Endothelial cell of umbilical vein (primary cell): ENCODE results near the gene CFAP97D1. TPM values are rescaled to one million over a fixed set of nuclear protein-coding genes. Genes with fewer than 3 reads are reported as not detected.

Experiments
- BruUV-seq: library from RNA; stranded (reverse); fragments of 400-500 nt; replicated peaks from 2 replicates; lab custom pipeline; 2021; lab: Mats Ljungman, UMichigan
- CTCF ChIA-PET: fragments of 300-600, 350-600 bp; sonication (Branson Sonifier 250); formaldehyde crosslinking; loops from one replicate; lab custom pipeline; 2021; ENCODE audit warnings: antibody characterized with exemption, inconsistent platforms; lab: Charles Lee
- POLR2A ChIA-PET: fragments of 300-600, 350-600 bp; sonication (Branson Sonifier 250); formaldehyde crosslinking; loops from one replicate; lab custom pipeline; 2021; ENCODE audit warnings: antibody characterized with exemption, inconsistent platforms; lab: Charles Lee
- DNase-seq: peaks from one replicate; pipeline ENCODE4 v3.0.0-alpha.2; 2011; ENCODE audit warnings: low read depth, low spot score
- FAIRE-seq: peaks from 2 replicates; lab custom pipeline; 2011; peaks lifted over from hg19 to GRCh38; lab: Jason Lieb, UNC
- H2AFZ ChIP-seq: 2 replicates; pipeline ENCODE4 v1.6.0; 2012; ENCODE audit warnings: low read depth, low read length, control low read depth, inconsistent platforms
- H3K27ac ChIP-seq: 2 replicates; pipeline ENCODE4 v1.5.1; 2011; ENCODE audit warnings: low read depth, mild to moderate bottlenecking, control low read depth, low read length, moderate library complexity; ENCODE audit not compliant: insufficient read depth
- H3K27me3 ChIP-seq, 2 experiments: 2 replicates each; pipeline versions ENCODE4 v1.6.0 to v1.6.1; 2011; ENCODE audit warnings: low read length in 2 of 2, mixed read lengths in 1 of 2; ENCODE audit not compliant: control insufficient read depth in 2 of 2, insufficient read depth in 2 of 2
- H3K36me3 ChIP-seq, 2 experiments: 2 replicates in 1 of 2; 3 replicates in 1 of 2; pipeline ENCODE4 v1.5.1; 2011; ENCODE audit warnings: low read length in 2 of 2, mild to moderate bottlenecking in 1 of 2, moderate library complexity in 1 of 2; ENCODE audit not compliant: control insufficient read depth in 2 of 2, insufficient read depth in 2 of 2; ENCODE audit errors: extremely low read depth in 1 of 2
- H3K4me1 ChIP-seq: 3 replicates; pipeline ENCODE4 v1.5.1; 2011; ENCODE audit warnings: mild to moderate bottlenecking, low read length; ENCODE audit not compliant: control insufficient read depth, insufficient read depth; ENCODE audit errors: extremely low read depth
- H3K4me2 ChIP-seq: 2 replicates; pipeline ENCODE4 v1.6.1; 2011; ENCODE audit warnings: low read length, control low read depth, mixed read lengths; ENCODE audit not compliant: insufficient read depth
- H3K4me3 ChIP-seq, 3 experiments: fragments of 200-600 bp in 1 of 3; sonication (generic), shearing (Covaris generic) in 1 of 3; replicated peaks in 1 of 3; 2 replicates each; pipeline ENCODE4 v1.5.1; 2011 to 2016; ENCODE audit warnings: control low read depth in 3 of 3, low read length in 3 of 3, mild to moderate bottlenecking in 2 of 3, inconsistent platforms in 1 of 3, low read depth in 1 of 3, moderate library complexity in 1 of 3; ENCODE audit not compliant: insufficient read depth in 1 of 3
- H3K79me2 ChIP-seq: 2 replicates; pipeline ENCODE4 v1.6.0; 2012; ENCODE audit warnings: low read length, inconsistent platforms; ENCODE audit not compliant: control insufficient read depth, insufficient read depth
- H3K9ac ChIP-seq: replicated peaks from 2 replicates; pipeline ENCODE3; 2011; ENCODE audit warnings: low read length, control low read depth; ENCODE audit not compliant: insufficient read depth; ENCODE audit errors: extremely low read depth
- H3K9me1 ChIP-seq: replicated peaks from 3 replicates; pipeline ENCODE4 v1.6.0; 2011; ENCODE audit warnings: mild to moderate bottlenecking, low read length; ENCODE audit not compliant: control insufficient read depth, insufficient read depth; ENCODE audit errors: extremely low read depth
- H3K9me3 ChIP-seq: replicated peaks from 2 replicates; pipeline ENCODE4 v1.5.1; 2012; ENCODE audit warnings: low read length, inconsistent platforms; ENCODE audit not compliant: control insufficient read depth, insufficient read depth
- H4K20me1 ChIP-seq: replicated peaks from 2 replicates; pipeline ENCODE3; 2011; ENCODE audit warnings: mild to moderate bottlenecking, low read length; ENCODE audit not compliant: control insufficient read depth, insufficient read depth; ENCODE audit errors: extremely low read depth
- CTCF ChIP-seq, 2 donors: IDR thresholded peaks; 1 replicate in 1 of 2; 2 replicates in 1 of 2; pipeline ENCODE4 v1.5.1; 2011; ENCODE audit warnings: low read length in 2 of 2, mild to moderate bottlenecking in 2 of 2, moderate library complexity in 2 of 2, control low read depth in 1 of 2, inconsistent platforms in 1 of 2, low read depth in 1 of 2; ENCODE audit not compliant: insufficient read depth in 1 of 2; ENCODE audit errors: extremely low read depth in 1 of 2
- EZH2 ChIP-seq: IDR thresholded peaks from 2 replicates; pipeline ENCODE4 v1.6.1; 2012; ENCODE audit warnings: borderline replicate concordance, low read depth, mild to moderate bottlenecking, moderate library complexity, low read length, inconsistent platforms; ENCODE audit not compliant: severe bottlenecking
- FOS ChIP-seq: IDR thresholded peaks from 2 replicates; pipeline ENCODE4 v1.6.1; 2011; ENCODE audit warnings: mild to moderate bottlenecking, low read length, moderate library complexity, borderline replicate concordance; ENCODE audit not compliant: insufficient read depth
- GATA2 ChIP-seq: IDR thresholded peaks from 2 replicates; pipeline ENCODE4 v1.7.0; 2011; ENCODE audit warnings: low read depth, mild to moderate bottlenecking, moderate library complexity, mixed read lengths, low read length; ENCODE audit not compliant: insufficient read length, insufficient read depth
- JUN ChIP-seq: IDR thresholded peaks from 2 replicates; pipeline ENCODE4 v1.6.1; 2011; ENCODE audit warnings: borderline replicate concordance, low read depth; ENCODE audit not compliant: insufficient read length, insufficient read depth
- MYC ChIP-seq: IDR thresholded peaks from one replicate; pipeline ENCODE4 v1.6.1; 2011; ENCODE audit warnings: mild to moderate bottlenecking, low read depth, low read length
- POLR2A ChIP-seq: IDR thresholded peaks from 2 replicates; pipeline ENCODE4 v1.6.1; 2012; ENCODE audit warnings: low read depth, mild to moderate bottlenecking, control low read depth, low read length
- POLR2AphosphoS5 ChIP-seq: IDR thresholded peaks from 2 replicates; pipeline ENCODE4 v1.6.1; 2012; ENCODE audit warnings: low read depth, mild to moderate bottlenecking, control low read depth, low read length, moderate library complexity; ENCODE audit not compliant: insufficient read depth
- dilution Hi-C: fragments of 300-500 bp; cut with MboI; formaldehyde crosslinking; loops from one replicate; pipeline ENCODE4 v1.15.0; 2019; ENCODE audit warnings: low sequenced_read_pairs; ENCODE audit not compliant: extremely low pct_ligation_motif_present
- intact Hi-C: fragments of 100-400 bp; cut with micrococcal nuclease; formaldehyde crosslinking; loops from one replicate; pipeline ENCODE4 v1.10.0; 2022
- polyA plus RNA-seq, 4 experiments: library from polyadenylated mRNA; depleted of rRNA in 3 of 4; stranded (reverse) in 3 of 4; unstranded in 1 of 4; fragments of >200 nt; gene quantifications; 2 replicates each; pipeline versions ENCODE4 v1.2.1 to v1.2.3, GENCODE V29; 2011 to 2012; ENCODE audit warnings: missing spikeins in 1 of 4
- total RNA-seq: library from RNA; stranded (reverse); gene quantifications from 2 replicates; pipeline ENCODE4 v1.2.3, GENCODE V29; 2021
- TF ChIP-seq, protein P1 (sequence below): IDR thresholded peaks from 2 replicates; pipeline ENCODE4 v1.6.1; 2011; ENCODE audit not compliant: insufficient read depth, insufficient read length

Gene CFAP97D1
- total and polyA plus RNA-seq, 2 donors (not counting 3 experiments of a cell fraction or from before 2014, with no cell fraction given): not detected

DNA sequence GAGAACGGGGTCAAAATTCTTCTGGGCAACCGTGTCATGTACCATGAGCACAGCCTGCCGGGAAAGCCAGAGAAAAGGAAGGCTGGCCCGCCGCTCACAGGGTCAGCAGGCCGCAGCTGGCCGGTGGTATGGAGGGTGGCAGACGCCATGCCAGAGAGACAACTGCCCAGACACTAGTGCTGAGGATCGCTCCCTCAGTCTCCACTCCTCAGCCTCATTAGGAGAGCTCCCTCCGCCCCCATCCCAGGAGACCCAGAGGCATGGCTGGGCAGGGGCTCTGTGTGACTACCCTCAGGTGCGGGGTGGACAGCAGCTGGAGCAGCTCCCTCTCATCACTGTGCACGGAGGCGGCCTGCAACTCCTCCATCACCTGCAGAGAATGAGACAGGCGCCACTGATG is 49.5 kb downstream of the CFAP97D1 start:
- POLR2A ChIA-PET: no interaction called here
- no peak overlapping the region for H3K4me2 ChIP-seq

More for the DNA sequence above, 49.5 kb downstream of the CFAP97D1 start:
- Histone ChIP-seq H3K9me3 (no peaks in the 10 kb centered on the region), H3K36me3 (peaks cover 0 to 5% of the 10 kb centered on the region in 2 experiments), H3K9me1 (no peaks in the 10 kb centered on the region), H4K20me1 (no peaks in the 10 kb centered on the region), H3K79me2 (no peaks in the 10 kb centered on the region), H3K9ac (no peak overlapping the region), H3K27ac (no peak overlapping the region), H3K4me1 (peaks cover 2% of the 10 kb centered on the region), H3K4me3 (no peak overlapping the region), H2AFZ (no peak overlapping the region), H3K27me3 (no peaks in the 10 kb centered on the region)
- DNase-seq: no peak
- BruUV-seq: no TSS peak
- dilution Hi-C loops (no loop called here), intact Hi-C loops (no loop called here)
- no peak for FAIRE-seq
- CTCF ChIA-PET: interaction anchor here (1.8 to 5.8 kb wide), 3 partner anchors 11 to 40 kb away, joined by 7 to 28 read pairs (median 8); partner anchors contain the start of gene CD300LG
- TF ChIP-seq, protein P1, sequence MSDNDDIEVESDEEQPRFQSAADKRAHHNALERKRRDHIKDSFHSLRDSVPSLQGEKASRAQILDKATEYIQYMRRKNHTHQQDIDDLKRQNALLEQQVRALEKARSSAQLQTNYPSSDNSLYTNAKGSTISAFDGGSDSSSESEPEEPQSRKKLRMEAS: no peak
- TF ChIP-seq POLR2A (no peak), POLR2AphosphoS5 (no peak), EZH2 (no peak), FOS (no peak), JUN (no peak), GATA2 (no peak), MYC (no peak), CTCF (IDR thresholded peaks at IDR 0.05; ENCODE audit: extremely low read depth in 1 of 2, insufficient read depth in 1 of 2, low read depth in 1 of 2, low read length in 2 of 2) (no peak)
